HEK293T (cell line): ENCODE data around the gene FAM20B.

Experiments used
- CTCF ChIA-PET: fragments of 350-600 bp; formaldehyde crosslinking; extraction: SDS; loops from one replicate; lab custom pipeline; 2021; ENCODE audit warnings: antibody characterized with exemption, inconsistent platforms; lab: Yijun Ruan, JAX
- POLR2A ChIA-PET: fragments of 350-600 bp; formaldehyde crosslinking; extraction: SDS; loops from one replicate; lab custom pipeline; 2020; ENCODE audit warnings: antibody characterized with exemption, inconsistent platforms; lab: Yijun Ruan, JAX
- DNase-seq: peaks from one replicate; pipeline ENCODE4 v3.0.0; 2012; ENCODE audit warnings: mixed read lengths; ENCODE audit errors: extremely low spot score
- ARNT ChIP-seq: fragments of 450-650 bp; IDR thresholded peaks from 2 replicates; pipeline ENCODE4 v1.6.1; 2017; ENCODE audit warnings: mild to moderate bottlenecking
- BHLHE40 ChIP-seq: fragments of 450-650 bp; IDR thresholded peaks from 2 replicates; pipeline ENCODE4 v1.6.1; 2016; ENCODE audit warnings: mild to moderate bottlenecking, moderate library complexity, borderline replicate concordance
- CTBP1 ChIP-seq: fragments of 450-650 bp; IDR thresholded peaks from 2 replicates; pipeline ENCODE4 v1.6.1; 2016; ENCODE audit warnings: borderline replicate concordance
- ELF4 ChIP-seq: fragments of 450-650 bp; IDR thresholded peaks from 2 replicates; pipeline ENCODE4 v1.6.1; 2017; ENCODE audit warnings: antibody characterized with exemption
- FOXA1 ChIP-seq: fragments of 450-650 bp; IDR thresholded peaks from 2 replicates; pipeline ENCODE4 v1.6.1; 2016; ENCODE audit warnings: mild to moderate bottlenecking
- FOXK2 ChIP-seq: fragments of 450-650 bp; IDR thresholded peaks from 2 replicates; pipeline ENCODE4 v1.6.1; 2016; ENCODE audit warnings: mild to moderate bottlenecking
- FOXM1 ChIP-seq: fragments of 450-650 bp; IDR thresholded peaks from 2 replicates; pipeline ENCODE4 v1.6.1; 2017; ENCODE audit warnings: mild to moderate bottlenecking, borderline replicate concordance
- HDGF ChIP-seq: fragments of 450-650 bp; IDR thresholded peaks from 2 replicates; pipeline ENCODE4 v1.6.1; 2017; ENCODE audit warnings: antibody characterized with exemption, borderline replicate concordance
- L3MBTL2 ChIP-seq: fragments of 450-650 bp; conservative IDR thresholded peaks from 2 replicates; pipeline ENCODE4 v1.6.1; 2016; ENCODE audit warnings: mild to moderate bottlenecking
- LEF1 ChIP-seq: fragments of 450-650 bp; IDR thresholded peaks from 2 replicates; pipeline ENCODE4 v1.6.1; 2017; ENCODE audit warnings: mild to moderate bottlenecking, borderline replicate concordance
- NFRKB ChIP-seq: fragments of 450-650 bp; IDR thresholded peaks from 2 replicates; pipeline ENCODE4 v1.6.1; 2016; ENCODE audit warnings: mild to moderate bottlenecking, moderate library complexity
- SP1 ChIP-seq: fragments of 450-650 bp; IDR thresholded peaks from 2 replicates; pipeline ENCODE4 v1.6.1; 2017
- SUZ12 ChIP-seq: fragments of 450-650 bp; IDR thresholded peaks from 2 replicates; pipeline ENCODE4 v1.6.1; 2016; ENCODE audit warnings: mild to moderate bottlenecking
- TARDBP ChIP-seq: fragments of 450-650 bp; IDR thresholded peaks from 2 replicates; pipeline ENCODE4 v1.6.1; 2016
- ZNF384 ChIP-seq: fragments of 450-650 bp; IDR thresholded peaks from 2 replicates; pipeline ENCODE4 v1.6.1; 2016
- TF ChIP-seq, protein P1 (sequence below): fragments of 450-650 bp; IDR thresholded peaks from 2 replicates; pipeline ENCODE4 v1.6.1; 2016

The FAM20B gene

GRCh38 chr1:179029321-179029759 lies 3.6 kb downstream of the FAM20B start:
- TF ChIP-seq ARNT, result no peak
- TF ChIP-seq FOXA1, result no peak
- no peak for TF ChIP-seq HDGF
- TF ChIP-seq TARDBP, result no peak
- TF ChIP-seq L3MBTL2, result no peak
- TF ChIP-seq FOXM1, result no peak
- TF ChIP-seq FOXK2, result no peak
- TF ChIP-seq NFRKB, result no peak
- TF ChIP-seq ZNF384, result no peak
- no peak for TF ChIP-seq SUZ12
- TF ChIP-seq, protein P1, sequence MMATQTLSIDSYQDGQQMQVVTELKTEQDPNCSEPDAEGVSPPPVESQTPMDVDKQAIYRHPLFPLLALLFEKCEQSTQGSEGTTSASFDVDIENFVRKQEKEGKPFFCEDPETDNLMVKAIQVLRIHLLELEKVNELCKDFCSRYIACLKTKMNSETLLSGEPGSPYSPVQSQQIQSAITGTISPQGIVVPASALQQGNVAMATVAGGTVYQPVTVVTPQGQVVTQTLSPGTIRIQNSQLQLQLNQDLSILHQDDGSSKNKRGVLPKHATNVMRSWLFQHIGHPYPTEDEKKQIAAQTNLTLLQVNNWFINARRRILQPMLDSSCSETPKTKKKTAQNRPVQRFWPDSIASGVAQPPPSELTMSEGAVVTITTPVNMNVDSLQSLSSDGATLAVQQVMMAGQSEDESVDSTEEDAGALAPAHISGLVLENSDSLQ, result no peak
- TF ChIP-seq ELF4, result no peak
- no peak for TF ChIP-seq SP1
- TF ChIP-seq CTBP1, result no peak
- TF ChIP-seq BHLHE40, result no peak
- TF ChIP-seq LEF1, result no peak
- DNase-seq, result no peak
- ChIA-PET CTCF (interaction anchor here (0.5 to 1.6 kb wide), 4 partner anchors 10 to 487 kb away, joined by 3 to 7 read pairs (median 4); no protein-coding TSS in a partner anchor), POLR2A (interaction anchor here (1.0 to 1.5 kb wide), 2 partner anchors 12 to 264 kb away, joined by 3 to 4 read pairs; partner anchors contain the start of gene SOAT1)

GRCh38 chr1:179030130-179030529 lies 4.4 kb downstream of the FAM20B start:
- TF ChIP-seq HDGF, result no peak
- no peak for TF ChIP-seq CTBP1
- TF ChIP-seq ZNF384, result no peak
- TF ChIP-seq SP1, result no peak
- no peak for TF ChIP-seq LEF1
- TF ChIP-seq FOXK2, result no peak
- TF ChIP-seq SUZ12, result no peak
- TF ChIP-seq BHLHE40, result no peak
- no peak for TF ChIP-seq L3MBTL2
- TF ChIP-seq FOXM1, result no peak
- no peak for TF ChIP-seq TARDBP
- TF ChIP-seq NFRKB, result no peak
- TF ChIP-seq, protein P1, result no peak
- TF ChIP-seq ELF4, result no peak
- no peak for TF ChIP-seq ARNT
- TF ChIP-seq FOXA1, result no peak
- CTCF ChIA-PET, result interaction anchor here (1.2 to 1.6 kb wide), 3 partner anchors 9 to 488 kb away, joined by 3 to 7 read pairs (median 3); no protein-coding TSS in a partner anchor
- POLR2A ChIA-PET, result interaction anchor here (1.5 kb wide), 1 partner anchor 263 kb away, joined by 4 read pairs; the partner anchor contains the start of gene SOAT1
- no peak for DNase-seq

- DNase-seq, result no peak
- POLR2A ChIA-PET, result interaction anchor here (1.5 kb wide), 1 partner anchor 262 kb away, joined by 4 read pairs; the partner anchor contains the start of gene SOAT1
- CTCF ChIA-PET, result no interaction called here
- no peak for TF ChIP-seq FOXA1
- TF ChIP-seq, protein P1, result peak; percentile 50
Measured at GRCh38 chr1:179030683-179031082, 5.0 kb downstream of the FAM20B start.

GRCh38 chr1:179031284-179031683 lies 5.6 kb downstream of the FAM20B start:
- POLR2A ChIA-PET, result no interaction called here
- TF ChIP-seq HDGF (no peak), ELF4 (no peak), ARNT (no peak), FOXK2 (no peak), LEF1 (no peak), FOXM1 (no peak), ZNF384 (no peak), TARDBP (no peak), NFRKB (no peak), CTBP1 (no peak), SUZ12 (no peak), L3MBTL2 (no peak), BHLHE40 (no peak), FOXA1 (no peak), SP1 (no peak)
- TF ChIP-seq, protein P1, result no peak
- CTCF ChIA-PET, result no interaction called here
- DNase-seq, result no peak

GRCh38 chr1:179031855-179032513 lies 6.3 kb downstream of the FAM20B start:
- CTCF ChIA-PET, result interaction anchor here (0.5 kb wide), 1 partner anchor 260 kb away, joined by 3 read pairs; no protein-coding TSS in a partner anchor
- peak; percentile 51; the same call in 1 of the 2 replicates for TF ChIP-seq ZNF384
- TF ChIP-seq L3MBTL2, result no peak
- no peak for TF ChIP-seq FOXM1
- TF ChIP-seq BHLHE40, result no peak
- no peak for DNase-seq
- POLR2A ChIA-PET, result no interaction called here
